ENCODE results near the gene RNASEH1. TPM values are rescaled to one million over a fixed set of nuclear protein-coding genes. Genes with fewer than 3 reads are reported as not detected.

Gene RNASEH1
- total and polyA plus RNA-seq, 10 of the 15 experiments (the other 5 are each of a cell fraction or from before 2014, with no cell fraction given), result 18.2 to 68.5 (median 28.2) TPM

GRCh38 chr2:3539836-3540235 is 18.3 kb downstream of the RNASEH1 start (continued):
- TF ChIP-seq, protein P1, sequence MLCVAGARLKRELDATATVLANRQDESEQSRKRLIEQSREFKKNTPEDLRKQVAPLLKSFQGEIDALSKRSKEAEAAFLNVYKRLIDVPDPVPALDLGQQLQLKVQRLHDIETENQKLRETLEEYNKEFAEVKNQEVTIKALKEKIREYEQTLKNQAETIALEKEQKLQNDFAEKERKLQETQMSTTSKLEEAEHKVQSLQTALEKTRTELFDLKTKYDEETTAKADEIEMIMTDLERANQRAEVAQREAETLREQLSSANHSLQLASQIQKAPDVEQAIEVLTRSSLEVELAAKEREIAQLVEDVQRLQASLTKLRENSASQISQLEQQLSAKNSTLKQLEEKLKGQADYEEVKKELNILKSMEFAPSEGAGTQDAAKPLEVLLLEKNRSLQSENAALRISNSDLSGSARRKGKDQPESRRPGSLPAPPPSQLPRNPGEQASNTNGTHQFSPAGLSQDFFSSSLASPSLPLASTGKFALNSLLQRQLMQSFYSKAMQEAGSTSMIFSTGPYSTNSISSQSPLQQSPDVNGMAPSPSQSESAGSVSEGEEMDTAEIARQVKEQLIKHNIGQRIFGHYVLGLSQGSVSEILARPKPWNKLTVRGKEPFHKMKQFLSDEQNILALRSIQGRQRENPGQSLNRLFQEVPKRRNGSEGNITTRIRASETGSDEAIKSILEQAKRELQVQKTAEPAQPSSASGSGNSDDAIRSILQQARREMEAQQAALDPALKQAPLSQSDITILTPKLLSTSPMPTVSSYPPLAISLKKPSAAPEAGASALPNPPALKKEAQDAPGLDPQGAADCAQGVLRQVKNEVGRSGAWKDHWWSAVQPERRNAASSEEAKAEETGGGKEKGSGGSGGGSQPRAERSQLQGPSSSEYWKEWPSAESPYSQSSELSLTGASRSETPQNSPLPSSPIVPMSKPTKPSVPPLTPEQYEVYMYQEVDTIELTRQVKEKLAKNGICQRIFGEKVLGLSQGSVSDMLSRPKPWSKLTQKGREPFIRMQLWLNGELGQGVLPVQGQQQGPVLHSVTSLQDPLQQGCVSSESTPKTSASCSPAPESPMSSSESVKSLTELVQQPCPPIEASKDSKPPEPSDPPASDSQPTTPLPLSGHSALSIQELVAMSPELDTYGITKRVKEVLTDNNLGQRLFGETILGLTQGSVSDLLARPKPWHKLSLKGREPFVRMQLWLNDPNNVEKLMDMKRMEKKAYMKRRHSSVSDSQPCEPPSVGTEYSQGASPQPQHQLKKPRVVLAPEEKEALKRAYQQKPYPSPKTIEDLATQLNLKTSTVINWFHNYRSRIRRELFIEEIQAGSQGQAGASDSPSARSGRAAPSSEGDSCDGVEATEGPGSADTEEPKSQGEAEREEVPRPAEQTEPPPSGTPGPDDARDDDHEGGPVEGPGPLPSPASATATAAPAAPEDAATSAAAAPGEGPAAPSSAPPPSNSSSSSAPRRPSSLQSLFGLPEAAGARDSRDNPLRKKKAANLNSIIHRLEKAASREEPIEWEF (IDR thresholded peaks at IDR 0.05; ENCODE audit: insufficient replicate concordance, low read depth, low read length), result no peak
- TF ChIP-seq NFYA (IDR thresholded peaks at IDR 0.05; ENCODE audit: borderline replicate concordance, low read depth, low read length) (no peak), SMAD5 (IDR thresholded peaks at IDR 0.05; ENCODE audit: low read depth) (no peak)
- TF ChIP-seq, protein P2, sequence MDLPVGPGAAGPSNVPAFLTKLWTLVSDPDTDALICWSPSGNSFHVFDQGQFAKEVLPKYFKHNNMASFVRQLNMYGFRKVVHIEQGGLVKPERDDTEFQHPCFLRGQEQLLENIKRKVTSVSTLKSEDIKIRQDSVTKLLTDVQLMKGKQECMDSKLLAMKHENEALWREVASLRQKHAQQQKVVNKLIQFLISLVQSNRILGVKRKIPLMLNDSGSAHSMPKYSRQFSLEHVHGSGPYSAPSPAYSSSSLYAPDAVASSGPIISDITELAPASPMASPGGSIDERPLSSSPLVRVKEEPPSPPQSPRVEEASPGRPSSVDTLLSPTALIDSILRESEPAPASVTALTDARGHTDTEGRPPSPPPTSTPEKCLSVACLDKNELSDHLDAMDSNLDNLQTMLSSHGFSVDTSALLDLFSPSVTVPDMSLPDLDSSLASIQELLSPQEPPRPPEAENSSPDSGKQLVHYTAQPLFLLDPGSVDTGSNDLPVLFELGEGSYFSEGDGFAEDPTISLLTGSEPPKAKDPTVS (IDR thresholded peaks at IDR 0.05; ENCODE audit: low read depth, low read length), result no peak
